Measurements from ENCODE around the gene HTT. TPM values are rescaled to one million over a fixed set of nuclear protein-coding genes. Genes with fewer than 3 reads are reported as not detected.

Gene HTT
- total RNA-seq, 1 experiment from 2014 or later: 64.4 TPM

- Histone ChIP-seq H2AFZ (ENCODE audit: low read length) (no peak overlapping the region), H3K23me2 (ENCODE audit: insufficient read length, low read depth, low read length, poor library complexity, severe bottlenecking) (no peaks in the 10 kb centered on the region), H4K5ac (ENCODE audit: insufficient read length, low read depth, low read length) (no peak overlapping the region), H4K8ac (replicated peaks; ENCODE audit: insufficient read length, low read depth, low read length) (no peak overlapping the region), H3K9me3 (ENCODE audit: control insufficient read depth, low read depth, low read length) (no peaks in the 10 kb centered on the region), H2BK120ac (ENCODE audit: low read depth, low read length, poor library complexity, severe bottlenecking) (no peak overlapping the region), H3K56ac (ENCODE audit: insufficient read length, low read depth, low read length) (no peak overlapping the region), H3K4me1 (ENCODE audit: insufficient read depth, low read length) (no peaks in the 10 kb centered on the region), H2BK20ac (ENCODE audit: low read depth, low read length, poor library complexity, severe bottlenecking) (no peak overlapping the region), H3K4ac (ENCODE audit: low read depth, low read length) (no peak overlapping the region), H3K23ac (ENCODE audit: insufficient read length, low read depth, low read length) (no peak overlapping the region), H2BK15ac (ENCODE audit: low read depth, low read length) (no peak overlapping the region), H3K79me1 (ENCODE audit: insufficient read depth, low read depth, low read length, poor library complexity, severe bottlenecking) (no peaks in the 10 kb centered on the region), H2BK5ac (ENCODE audit: insufficient read length, low read length) (no peak overlapping the region), H4K91ac (ENCODE audit: insufficient read length, low read depth, low read length) (no peak overlapping the region), H4K20me1 (ENCODE audit: control insufficient read depth, insufficient read depth, insufficient read length) (peaks cover 5% of the 10 kb centered on the region), H3T11ph (ENCODE audit: low read length) (no peak overlapping the region), H3K27me3 (ENCODE audit: insufficient read depth, low read length) (no peaks in the 10 kb centered on the region; the same call in 1 of the 2 replicates), H3K4me2 (ENCODE audit: insufficient read depth, insufficient read length, low read length) (no peak overlapping the region), H2AK5ac (ENCODE audit: insufficient read length, low read length) (no peak overlapping the region), H3K18ac (ENCODE audit: insufficient read length, low read depth, low read length) (no peak overlapping the region), H3K14ac (ENCODE audit: insufficient read depth, low read length) (no peak overlapping the region), H3K79me2 (ENCODE audit: insufficient read depth, low read length) (no peaks in the 10 kb centered on the region), H2BK12ac (ENCODE audit: insufficient read length, low read depth, low read length) (no peak overlapping the region), H3K9ac (ENCODE audit: extremely low read depth, insufficient read length, low read length) (no peak overlapping the region), H3K27ac (ENCODE audit: insufficient read length, low read depth, low read length) (no peak overlapping the region)
- no peak for TF ChIP-seq CTCF (conservative IDR thresholded peaks at IDR 0.05)
- Mint-ChIP-seq H3K4me3 (no peak overlapping the region), H3K36me3 (ENCODE audit: insufficient read depth in 1 of 3, low read depth in 3 of 3) (peaks cover 57 to 78% (median 74%) of the 10 kb centered on the region in 3 experiments), H3K27ac (no peak overlapping the region), H3K4me1 (peaks cover 0 to 6% of the 10 kb centered on the region in 2 experiments; a peak in 2 of 4 replicates), H3K9me3 (peaks cover 3 to 7% of the 10 kb centered on the region in 2 experiments; a peak in 3 of 5 replicates), H3K27me3 (ENCODE audit: low read depth) (peaks cover 27% of the 10 kb centered on the region)
- WGBS (ENCODE audit: extremely low coverage, insufficient read length, low lambda C conversion rate): no CpG with 5 or more reads among the region's 16 CpGs
- DNase-seq: no peak
Observed at GRCh38 chr4:3232001-3232400, 157.5 kb downstream of the HTT start.
